Osteoblast (primary cell): Measurements from ENCODE around the gene KCNQ1. TPM values are rescaled to one million over a fixed set of nuclear protein-coding genes. Genes with fewer than 3 reads are reported as not detected.

ENCODE experiments used
- DNase-seq: peaks from one replicate; pipeline ENCODE4 v3.0.0; 2011; ENCODE audit warnings: low spot score, mixed read lengths; ENCODE audit not compliant: insufficient read length; ENCODE audit errors: missing footprints
- H2AFZ ChIP-seq: 2 replicates; pipeline ENCODE4 v1.6.0; 2011; ENCODE audit warnings: mild to moderate bottlenecking, low read length
- H3K27ac ChIP-seq: 2 replicates; pipeline ENCODE4 v1.5.1; 2011; ENCODE audit warnings: mild to moderate bottlenecking, low read depth, low read length, moderate library complexity
- H3K27me3 ChIP-seq: 2 replicates; pipeline ENCODE4 v1.6.0; 2012; ENCODE audit warnings: mild to moderate bottlenecking, control low read depth, inconsistent platforms, low read length, moderate library complexity; ENCODE audit not compliant: insufficient read depth
- H3K36me3 ChIP-seq: 2 replicates; pipeline ENCODE4 v1.5.1; 2011; ENCODE audit warnings: mild to moderate bottlenecking, low read length, control low read depth, moderate library complexity; ENCODE audit not compliant: insufficient read depth
- H3K4me1 ChIP-seq: 2 replicates; pipeline ENCODE4 v1.5.1; 2011; ENCODE audit warnings: mild to moderate bottlenecking, low read length, control low read depth, moderate library complexity; ENCODE audit not compliant: insufficient read depth
- H3K4me2 ChIP-seq: 2 replicates; pipeline ENCODE4 v1.6.0; 2011; ENCODE audit warnings: mild to moderate bottlenecking, low read length; ENCODE audit not compliant: insufficient read depth
- H3K4me3 ChIP-seq: fragments of 200-600 bp; sonication (generic); 3 replicates; pipeline ENCODE4 v1.5.1; 2012; ENCODE audit warnings: mild to moderate bottlenecking, low read length, inconsistent platforms; ENCODE audit not compliant: insufficient read depth
- H3K79me2 ChIP-seq: 2 replicates; pipeline ENCODE4 v1.6.0; 2012; ENCODE audit warnings: mild to moderate bottlenecking, low read length, control low read depth, inconsistent platforms; ENCODE audit not compliant: insufficient read depth
- H3K9me3 ChIP-seq: 2 replicates; pipeline ENCODE4 v1.5.1; 2011; ENCODE audit warnings: low read depth, low read length, control low read depth
- H4K20me1 ChIP-seq: 2 replicates; pipeline ENCODE4 v1.6.0; 2012; ENCODE audit warnings: mild to moderate bottlenecking, low read length, control low read depth; ENCODE audit not compliant: insufficient read depth
- CTCF ChIP-seq: IDR thresholded peaks from 2 replicates; pipeline ENCODE4 v1.5.1; 2011; ENCODE audit warnings: mild to moderate bottlenecking, low read depth, low read length, moderate library complexity; ENCODE audit errors: extremely low read depth
- total RNA-seq: library from RNA; depleted of rRNA; stranded (reverse); fragments of >200 nt; gene quantifications from 2 replicates; pipeline ENCODE4 v1.2.3, GENCODE V29; 2012

Gene KCNQ1
- total RNA-seq, 1 donor, result not detected

- no peak overlapping the region for H2AFZ ChIP-seq
These were observed 305.4 kb downstream of the KCNQ1 start for GRCh38 chr11:2750101-2750681.

GRCh38 chr11:2750682-2751522 lies 306.1 kb downstream of the KCNQ1 start:
- Histone ChIP-seq H2AFZ (no peak overlapping the region), H3K4me1 (no peaks in the 10 kb centered on the region), H4K20me1 (no peaks in the 10 kb centered on the region), H3K79me2 (no peaks in the 10 kb centered on the region), H3K9me3 (no peaks in the 10 kb centered on the region), H3K27me3 (peaks cover 23% of the 10 kb centered on the region), H3K27ac (no peak overlapping the region), H3K4me3 (no peak overlapping the region), H3K4me2 (no peak overlapping the region), H3K36me3 (no peaks in the 10 kb centered on the region)
- TF ChIP-seq CTCF, result no peak
- DNase-seq, result peak; percentile 63

More at GRCh38 chr11:2750101-2750681, 305.4 kb downstream of the KCNQ1 start:
- Histone ChIP-seq H3K4me1 (no peaks in the 10 kb centered on the region), H4K20me1 (no peaks in the 10 kb centered on the region), H3K4me2 (no peak overlapping the region), H3K27me3 (peaks cover 23% of the 10 kb centered on the region), H3K36me3 (no peaks in the 10 kb centered on the region), H3K27ac (no peak overlapping the region), H3K79me2 (no peaks in the 10 kb centered on the region), H3K4me3 (no peak overlapping the region), H3K9me3 (no peaks in the 10 kb centered on the region)
- peak; percentile 66 for DNase-seq
- TF ChIP-seq CTCF, result no peak

- no peaks in the 10 kb centered on the region for H4K20me1 ChIP-seq
- H2AFZ ChIP-seq, result no peak overlapping the region
- no peak overlapping the region for H3K4me2 ChIP-seq
- H3K4me1 ChIP-seq, result no peaks in the 10 kb centered on the region
- peak; percentile 36 for DNase-seq
- no peak overlapping the region for H3K4me3 ChIP-seq
- peaks cover 23% of the 10 kb centered on the region for H3K27me3 ChIP-seq
- H3K9me3 ChIP-seq, result no peaks in the 10 kb centered on the region
- no peaks in the 10 kb centered on the region for H3K36me3 ChIP-seq
- H3K79me2 ChIP-seq, result no peaks in the 10 kb centered on the region
- no peak overlapping the region for H3K27ac ChIP-seq
- no peak for TF ChIP-seq CTCF
These were observed 306.9 kb downstream of the KCNQ1 start for GRCh38 chr11:2751523-2752203.
